ENCODE measurements around the gene IL22RA2. TPM values are rescaled to one million over a fixed set of nuclear protein-coding genes. Genes with fewer than 3 reads are reported as not detected.
A peak's percentile ranks its signal among the peaks of the same experiment; 100 is the strongest.

Gene IL22RA2
- polyA plus RNA-seq, 1 of the 3 experiments (the other 2 are of a cell fraction) = not detected

DNA sequence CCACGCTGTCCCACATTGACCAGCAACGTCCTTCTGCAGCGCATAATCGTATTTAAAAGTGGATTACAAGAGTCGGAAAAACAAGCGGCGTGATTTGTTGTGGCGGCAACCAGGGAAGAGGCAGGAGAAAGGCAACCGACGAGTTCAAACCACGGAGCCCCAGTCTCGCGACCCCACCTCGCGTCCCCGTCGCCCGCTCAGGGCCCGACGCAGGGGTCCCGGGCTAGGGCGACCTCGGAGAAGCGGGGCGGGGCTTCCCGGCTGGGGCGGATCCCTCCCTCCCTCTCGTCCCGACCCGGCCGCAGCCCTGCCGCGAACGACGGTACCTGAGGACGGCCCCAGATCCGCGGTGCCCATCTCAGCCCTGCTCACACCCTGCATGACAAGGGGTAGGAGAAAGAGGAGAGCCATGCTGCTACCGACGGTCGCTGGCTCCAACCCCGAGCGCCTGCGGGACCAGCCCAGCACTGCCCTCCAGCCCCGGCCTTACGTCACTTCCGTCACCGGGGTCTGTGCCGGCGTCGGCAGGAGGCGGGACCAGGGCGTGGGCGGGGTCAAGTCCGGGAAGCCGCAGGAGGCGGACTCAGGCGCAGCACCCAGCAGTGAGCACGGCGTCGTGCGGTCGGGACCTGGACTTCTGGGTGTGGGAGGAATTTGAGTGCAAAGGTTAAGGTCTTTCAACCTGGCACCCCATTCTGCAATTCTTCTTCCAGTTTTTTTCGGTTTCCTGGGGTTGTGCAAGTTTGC lies 45.6 kb upstream of the IL22RA2 start, which contains the start of gene IFNGR1 (continued):
- TF ChIP-seq REST (IDR thresholded peaks at IDR 0.05; ENCODE audit: low read depth, low read length) = no peak
- peak; percentile 51; the same call in 1 of the 2 replicates for TF ChIP-seq TAF1 (IDR thresholded peaks at IDR 0.05; ENCODE audit: borderline replicate concordance, low read depth, low read length)
- TF ChIP-seq JUND (IDR thresholded peaks at IDR 0.05) = no peak
- no peak for TF ChIP-seq SMC3 (IDR thresholded peaks at IDR 0.05; ENCODE audit: low read depth, low read length)
- TF ChIP-seq RXRA (IDR thresholded peaks at IDR 0.05; ENCODE audit: borderline replicate concordance, low read depth) = no peak
- TF ChIP-seq, protein P1, sequence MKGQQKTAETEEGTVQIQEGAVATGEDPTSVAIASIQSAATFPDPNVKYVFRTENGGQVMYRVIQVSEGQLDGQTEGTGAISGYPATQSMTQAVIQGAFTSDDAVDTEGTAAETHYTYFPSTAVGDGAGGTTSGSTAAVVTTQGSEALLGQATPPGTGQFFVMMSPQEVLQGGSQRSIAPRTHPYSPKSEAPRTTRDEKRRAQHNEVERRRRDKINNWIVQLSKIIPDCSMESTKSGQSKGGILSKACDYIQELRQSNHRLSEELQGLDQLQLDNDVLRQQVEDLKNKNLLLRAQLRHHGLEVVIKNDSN (IDR thresholded peaks at IDR 0.05; ENCODE audit: borderline replicate concordance, low read depth) = no peak
- no peak for TF ChIP-seq MEF2A (IDR thresholded peaks at IDR 0.05; ENCODE audit: borderline replicate concordance, low read depth)
- 0 out of 2 replicates have a peak, but pooled peaks have one; percentile 33 for TF ChIP-seq SIN3A (IDR thresholded peaks at IDR 0.05; ENCODE audit: borderline replicate concordance, low read depth, low read length)

DNA sequence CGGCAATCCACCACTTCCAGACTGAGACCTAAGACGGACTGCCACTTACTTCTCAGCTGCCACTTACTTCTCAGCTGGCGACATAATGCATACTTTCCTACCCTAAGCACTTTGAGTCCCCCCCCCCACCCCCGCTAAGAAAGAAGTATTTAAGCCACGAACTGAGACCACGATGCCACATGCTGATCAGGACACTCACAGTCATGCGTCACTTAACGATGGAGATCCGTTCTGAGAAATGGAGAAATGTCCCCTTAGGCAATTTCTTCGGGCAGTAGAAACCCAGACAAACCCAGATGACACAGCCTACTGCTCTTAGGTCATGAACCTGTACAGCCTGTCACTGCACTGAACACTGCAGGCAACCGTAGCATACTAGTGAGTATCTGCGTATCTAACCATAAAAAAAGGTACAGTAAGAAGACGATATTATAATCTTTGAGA lies 45.1 kb upstream of the IL22RA2 start:
- Histone ChIP-seq H3K27ac (ENCODE audit: low read depth in 2 of 2, low read length in 1 of 2) (peak overlapping the region; percentile 67 to 95; a peak in 3 of 4 replicates), H3K4me2 (peak overlapping the region; percentile 80), H3K4me3 (ENCODE audit: low read depth in 2 of 2, low read length in 1 of 2) (peak overlapping the region; percentile 89 to 94), H3K4me1 (ENCODE audit: control insufficient read depth in 1 of 2, insufficient read depth in 2 of 2, low read depth in 1 of 2, low read length in 1 of 2) (peaks cover 0 to 18% of the 10 kb centered on the region in 2 experiments; a peak in 2 of 4 replicates), H3K9me2 (no peaks in the 10 kb centered on the region), H3K9me3 (no peaks in the 10 kb centered on the region), H3F3A (replicated peaks; ENCODE audit: insufficient read depth) (no peaks in the 10 kb centered on the region), H3K27me3 (ENCODE audit: insufficient read depth) (no peaks in the 10 kb centered on the region), H4K20me1 (ENCODE audit: insufficient read depth) (peaks cover 8% of the 10 kb centered on the region), H2AFZ (ENCODE audit: low read depth) (peak overlapping the region; percentile 97), H3K9ac (peak overlapping the region; percentile 84), H3K36me3 (replicated peaks in 1 of 2; ENCODE audit: control insufficient read depth in 1 of 2, insufficient read depth in 2 of 2, low read length in 1 of 2) (peaks cover 0 to 3% of the 10 kb centered on the region in 2 experiments), H3K79me2 (ENCODE audit: insufficient read depth) (peaks cover 51% of the 10 kb centered on the region)
- CTCF ChIA-PET = interaction anchor here (0.9 to 1.0 kb wide), 2 partner anchors 14 to 124 kb away, joined by 3 to 5 read pairs; no protein-coding TSS in a partner anchor
- TF ChIP-seq JUND (IDR thresholded peaks at IDR 0.05) = no peak
- TF ChIP-seq FOXM1 (IDR thresholded peaks at IDR 0.05; ENCODE audit: low read depth) = no peak
- TF ChIP-seq RCOR1 (IDR thresholded peaks at IDR 0.05; ENCODE audit: low read length) = no peak
- TF ChIP-seq MXI1 (IDR thresholded peaks at IDR 0.05; ENCODE audit: low read depth, low read length) = no peak; the same call in 1 of the 2 replicates
- TF ChIP-seq CTCF (IDR thresholded peaks at IDR 0.05) = no peak
- no peak for TF ChIP-seq TAF1 (IDR thresholded peaks at IDR 0.05; ENCODE audit: borderline replicate concordance, low read depth, low read length)
- TF ChIP-seq, protein P2, sequence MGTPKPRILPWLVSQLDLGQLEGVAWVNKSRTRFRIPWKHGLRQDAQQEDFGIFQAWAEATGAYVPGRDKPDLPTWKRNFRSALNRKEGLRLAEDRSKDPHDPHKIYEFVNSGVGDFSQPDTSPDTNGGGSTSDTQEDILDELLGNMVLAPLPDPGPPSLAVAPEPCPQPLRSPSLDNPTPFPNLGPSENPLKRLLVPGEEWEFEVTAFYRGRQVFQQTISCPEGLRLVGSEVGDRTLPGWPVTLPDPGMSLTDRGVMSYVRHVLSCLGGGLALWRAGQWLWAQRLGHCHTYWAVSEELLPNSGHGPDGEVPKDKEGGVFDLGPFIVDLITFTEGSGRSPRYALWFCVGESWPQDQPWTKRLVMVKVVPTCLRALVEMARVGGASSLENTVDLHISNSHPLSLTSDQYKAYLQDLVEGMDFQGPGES (IDR thresholded peaks at IDR 0.05; ENCODE audit: low read depth, low read length) = no peak
- TF ChIP-seq, protein P3, sequence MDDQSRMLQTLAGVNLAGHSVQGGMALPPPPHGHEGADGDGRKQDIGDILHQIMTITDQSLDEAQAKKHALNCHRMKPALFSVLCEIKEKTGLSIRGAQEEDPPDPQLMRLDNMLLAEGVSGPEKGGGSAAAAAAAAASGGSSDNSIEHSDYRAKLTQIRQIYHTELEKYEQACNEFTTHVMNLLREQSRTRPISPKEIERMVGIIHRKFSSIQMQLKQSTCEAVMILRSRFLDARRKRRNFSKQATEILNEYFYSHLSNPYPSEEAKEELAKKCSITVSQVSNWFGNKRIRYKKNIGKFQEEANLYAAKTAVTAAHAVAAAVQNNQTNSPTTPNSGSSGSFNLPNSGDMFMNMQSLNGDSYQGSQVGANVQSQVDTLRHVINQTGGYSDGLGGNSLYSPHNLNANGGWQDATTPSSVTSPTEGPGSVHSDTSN (IDR thresholded peaks at IDR 0.05) = no peak
- TF ChIP-seq GATA2 (CRISPR knock-in tag; IDR thresholded peaks at IDR 0.05) = no peak
- no peak for TF ChIP-seq SMC3 (IDR thresholded peaks at IDR 0.05; ENCODE audit: low read depth, low read length)
- DNase-seq = peak; percentile 35
- POLR2A ChIA-PET = interaction anchor here (1.1 kb wide), 1 partner anchor 238 kb away, joined by 3 read pairs; no protein-coding TSS in a partner anchor
- under 1% methylated on average over 10 of the region's 13 CpGs for WGBS (ENCODE audit: low lambda C conversion rate)
